GM21825 (cell line): ENCODE results near the gene JCHAIN.
A peak's percentile ranks its signal among the peaks of the same experiment; 100 is the strongest.
"Not testable (repeated sequence)": the region's sequence is repeated elsewhere in the genome, so short reads cannot be mapped to it uniquely, and the experiment has no call there.

Source experiments
- ATAC-seq: cut with Tn5 transposase; IDR thresholded peaks from one replicate; pipeline ENCODE4 v1.9.1; 2021; ENCODE audit warnings: mild to moderate bottlenecking, moderate library complexity; ENCODE audit not compliant: unreplicated experiment

Gene JCHAIN

DNA sequence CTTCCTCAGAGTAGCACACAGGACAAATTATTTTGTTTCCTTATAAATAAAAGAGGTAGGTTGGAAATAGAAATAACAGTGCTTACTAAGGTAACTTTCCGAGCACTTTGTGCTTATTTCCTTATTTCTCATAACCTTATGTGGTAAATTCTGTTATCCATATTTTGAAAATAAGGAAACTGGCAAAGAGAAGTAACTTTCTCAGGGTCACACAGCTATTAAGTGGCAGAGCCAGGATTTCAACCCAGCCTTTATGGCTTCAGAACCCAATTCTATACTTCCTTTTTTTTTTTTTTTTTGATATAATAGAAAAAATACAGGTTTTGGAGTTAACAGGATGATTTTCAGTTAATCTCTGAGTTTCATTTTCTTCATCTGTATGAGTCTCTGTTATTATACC, 25.4 kb upstream of the JCHAIN start:
- ATAC-seq = no peak

GRCh38 chr4:70688795-70689231, 22.5 kb upstream of the JCHAIN start:
- no peak for ATAC-seq

GRCh38 chr4:70687821-70688794, 21.8 kb upstream of the JCHAIN start, which contains the start of gene UTP3:
UTP3 (plus strand) TSS chr4:70688532; CDS start chr4:70688678, 146 bp downstream.
- ATAC-seq = peak; percentile 91

GRCh38 chr4:70687392-70687791, 21.1 kb upstream of the JCHAIN start:
- no peak for ATAC-seq

DNA sequence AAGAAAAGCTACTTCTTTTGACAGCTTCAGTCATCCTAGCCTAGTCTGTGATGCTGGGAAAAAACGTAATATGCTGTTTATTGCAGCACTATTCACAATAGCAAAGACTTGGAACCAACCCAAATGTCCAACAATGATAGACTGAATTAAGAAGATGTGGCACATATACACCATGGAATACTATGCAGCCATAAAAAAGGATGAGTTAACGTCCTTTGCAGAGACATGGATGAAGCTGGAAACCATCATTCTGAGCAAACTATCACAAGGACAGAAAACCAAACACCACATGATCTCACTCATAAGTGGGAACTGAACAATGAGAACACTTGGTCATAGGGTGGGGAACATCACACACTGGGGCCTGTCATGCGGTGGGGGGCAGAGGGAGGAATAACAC, 15.8 kb upstream of the JCHAIN start:
- ATAC-seq = not testable (repeated sequence)

DNA sequence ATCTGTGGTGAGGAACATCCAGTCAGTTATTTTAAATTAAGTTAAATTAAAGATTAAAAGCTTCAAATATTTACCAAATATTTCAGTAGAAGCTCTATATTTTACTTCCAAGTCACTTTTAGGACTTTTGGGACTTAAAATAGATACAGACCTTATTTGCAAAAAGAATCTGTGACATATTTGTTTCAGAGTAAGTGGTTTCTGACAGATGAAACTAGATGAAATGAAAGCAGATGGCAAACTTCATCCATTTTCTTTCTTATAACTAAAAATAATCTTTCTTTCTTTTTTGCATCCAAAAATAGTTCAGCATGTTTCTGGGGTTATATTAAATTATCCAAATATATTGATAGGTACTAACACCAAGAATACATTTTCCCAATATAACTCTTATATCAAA, 15.4 kb upstream of the JCHAIN start:
- ATAC-seq = peak; percentile 34

- no peak for ATAC-seq
Observed at GRCh38 chr4:70680934-70681333, 14.6 kb upstream of the JCHAIN start.

- peak; percentile 75 for ATAC-seq
Observed at GRCh38 chr4:70678383-70678999, 12.2 kb upstream of the JCHAIN start.

GRCh38 chr4:70676554-70677090, 10.3 kb upstream of the JCHAIN start:
- no peak for ATAC-seq

DNA sequence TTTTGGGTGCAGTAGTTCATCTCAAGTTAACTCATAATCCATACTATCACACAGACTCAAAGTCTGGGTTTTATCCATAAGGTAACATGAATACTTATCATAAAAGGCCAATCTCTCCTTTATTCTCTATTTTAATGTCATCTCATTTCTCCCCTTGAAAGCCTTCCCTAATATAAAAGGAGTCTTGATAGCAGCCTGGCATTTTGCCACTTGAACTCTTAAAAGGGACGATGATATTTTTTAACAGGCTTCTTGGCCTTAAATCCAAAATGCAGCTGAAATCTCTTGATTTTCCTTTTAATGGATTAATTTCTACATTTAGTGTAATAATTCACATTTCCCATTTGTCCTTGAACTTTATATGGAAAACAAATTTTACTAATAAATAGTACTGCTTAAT, 8.4 kb upstream of the JCHAIN start:
- ATAC-seq = no peak

- ATAC-seq = no peak
Observed at GRCh38 chr4:70674191-70674590, 7.9 kb upstream of the JCHAIN start.

DNA sequence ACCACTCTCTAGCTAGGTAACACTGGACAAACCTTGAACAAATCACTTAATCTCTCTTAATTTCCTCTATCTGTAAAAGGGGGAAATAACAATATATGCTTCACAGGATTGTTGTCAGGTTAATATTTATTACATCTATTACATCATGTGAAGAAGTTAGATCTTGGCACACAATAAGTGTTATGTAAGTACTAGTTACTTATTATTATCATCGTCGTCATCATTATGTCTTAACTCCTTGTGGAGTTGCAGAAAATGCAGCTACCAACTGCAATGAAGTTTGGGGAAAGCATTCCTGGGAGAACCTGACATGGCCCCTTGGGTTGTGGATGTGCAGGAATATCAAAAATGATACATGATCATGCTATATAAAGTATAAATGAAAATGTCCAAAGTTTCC, 4.8 kb upstream of the JCHAIN start:
- ATAC-seq = no peak

DNA sequence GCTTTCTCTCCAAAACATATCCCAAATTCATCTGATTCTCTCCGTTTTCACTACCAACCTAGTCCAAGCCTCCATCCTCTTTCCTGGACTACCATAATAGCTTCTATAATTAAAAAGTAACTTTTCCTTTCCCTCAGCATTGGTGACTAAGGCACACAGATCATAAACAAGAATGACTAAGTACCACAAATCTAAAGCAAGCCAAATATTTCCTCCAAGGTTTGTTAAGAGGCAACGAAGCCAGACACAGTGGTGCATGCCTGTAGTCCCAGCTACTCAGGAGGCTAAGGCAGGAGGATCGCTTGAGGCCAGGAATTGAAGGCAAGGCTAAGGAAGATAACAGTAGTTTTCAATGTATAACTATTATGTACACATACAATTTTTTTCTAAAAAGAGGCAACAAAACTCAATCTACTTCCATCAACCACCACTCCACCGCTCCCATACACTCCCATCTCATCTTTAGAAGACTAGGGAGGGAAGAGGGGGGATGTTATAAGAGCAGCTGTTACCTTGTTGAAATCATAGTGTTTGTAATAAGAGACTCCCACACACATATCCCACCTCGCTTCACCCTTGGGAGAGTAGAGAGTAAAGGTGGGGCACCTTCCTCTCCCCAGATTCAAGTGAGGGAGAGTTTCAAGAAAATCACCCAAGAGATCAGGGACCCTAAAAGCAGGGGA, 4.2 kb upstream of the JCHAIN start:
- ATAC-seq = no peak

GRCh38 chr4:70667740-70668535, 1.6 kb upstream of the JCHAIN start:
- ATAC-seq = no peak

DNA sequence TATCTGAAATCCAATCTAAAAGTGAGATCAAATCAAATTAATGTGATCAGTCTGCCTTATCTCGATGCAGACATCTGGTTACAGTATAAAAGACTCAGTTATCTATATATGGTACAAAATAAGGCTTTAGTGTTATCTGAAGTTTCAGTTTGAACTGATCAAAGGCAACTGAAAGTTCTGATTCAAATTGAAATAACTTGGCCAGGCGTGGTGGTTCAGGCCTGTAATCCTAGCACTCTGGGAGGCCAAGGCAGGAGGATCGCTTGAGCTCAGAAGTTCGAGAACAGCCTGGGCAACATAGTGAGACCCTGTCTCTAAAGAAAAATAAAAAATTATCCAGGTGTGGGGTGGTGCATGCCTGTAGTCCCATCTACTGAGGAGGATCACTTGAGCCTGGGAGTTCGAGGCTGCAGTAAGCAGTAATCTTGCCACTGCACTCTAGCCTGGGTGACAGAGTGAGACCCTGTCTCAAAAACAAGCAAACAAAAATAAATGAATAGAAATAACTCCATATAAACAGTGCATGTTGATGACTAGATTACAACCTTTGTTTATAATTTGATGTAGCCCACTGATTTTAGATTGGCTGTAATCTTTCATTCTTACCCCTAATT, 4.9 kb downstream of the JCHAIN start:
- peak; percentile 65 for ATAC-seq

DNA sequence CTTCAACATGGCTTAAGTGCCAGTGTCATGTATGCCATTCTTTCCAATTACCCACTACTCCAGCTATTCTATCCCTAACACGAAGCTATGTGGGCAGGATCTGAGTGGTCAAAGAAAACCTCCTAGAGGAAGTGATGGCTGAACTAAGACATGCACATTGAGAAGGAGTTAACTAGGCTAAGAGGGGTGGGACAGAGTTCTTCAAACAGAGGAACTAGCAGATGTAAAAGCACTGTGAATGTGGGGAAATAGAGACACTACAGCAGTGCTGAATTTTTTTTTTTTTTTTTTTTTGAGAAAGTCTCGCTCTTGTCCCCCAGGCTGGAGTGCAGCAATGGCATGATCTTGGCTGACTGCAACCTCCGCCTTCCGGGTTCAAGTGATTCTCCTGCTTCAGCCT, 6.2 kb downstream of the JCHAIN start:
- ATAC-seq = no peak

GRCh38 chr4:70658418-70658817, 7.9 kb downstream of the JCHAIN start:
- no peak for ATAC-seq

DNA sequence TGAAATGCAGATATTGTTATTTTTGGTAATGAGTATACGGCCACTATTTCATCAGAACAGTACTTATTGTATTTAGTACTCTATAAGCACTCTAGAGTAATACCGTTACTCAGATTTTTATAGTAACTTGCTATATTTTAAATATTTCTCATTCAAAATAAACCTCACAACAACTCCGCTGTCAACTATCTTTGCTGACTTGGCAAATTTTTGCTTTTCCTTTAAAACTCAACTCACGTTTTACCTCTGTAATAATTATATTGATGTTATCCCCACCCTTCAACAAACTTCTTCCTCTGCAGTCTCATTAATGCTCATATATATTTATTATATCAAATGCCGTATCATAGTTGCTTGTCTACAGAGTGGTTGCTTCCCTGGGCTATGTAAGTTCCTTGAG, 9.0 kb downstream of the JCHAIN start:
- ATAC-seq = no peak

DNA sequence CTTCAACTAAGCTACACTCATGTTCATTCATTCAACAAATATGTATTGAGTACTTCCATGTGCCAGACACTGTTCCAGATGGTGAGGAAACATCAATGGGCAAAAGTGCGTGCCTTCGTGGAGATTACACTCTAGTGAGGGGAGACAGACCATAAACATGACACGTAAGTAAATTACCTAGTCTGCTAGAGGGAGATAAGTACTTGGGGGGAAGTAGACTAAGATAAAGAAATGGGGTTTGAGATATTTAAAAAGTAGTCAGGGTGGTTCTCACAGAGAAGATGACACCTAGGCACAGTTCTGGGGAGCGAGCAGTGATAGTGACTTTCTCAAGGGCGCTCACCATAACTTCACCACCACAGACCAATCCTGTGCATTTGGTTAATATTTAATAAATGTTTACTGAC, 11.7 kb downstream of the JCHAIN start:
- no peak for ATAC-seq
